GM18507 (cell line): ENCODE measurements around the gene TPK1.

Source experiments
- DNase-seq: peaks from one replicate; pipeline ENCODE4 v3.0.0; 2011; ENCODE audit warnings: low read depth; ENCODE audit not compliant: insufficient read length; ENCODE audit errors: extremely low spot score
- FAIRE-seq: peaks from 2 replicates; lab custom pipeline; 2011; peaks lifted over from hg19 to GRCh38; lab: Jason Lieb, UNC

Gene TPK1

GRCh38 chr7:144835652-144836544, at the start of gene TPK1:
Gene TPK1 (minus strand): TSS chr7:144836053. CDS start chr7:144835602, 451 bp downstream.
- DNase-seq: peak; percentile 87
- FAIRE-seq: peak; percentile 93

DNA sequence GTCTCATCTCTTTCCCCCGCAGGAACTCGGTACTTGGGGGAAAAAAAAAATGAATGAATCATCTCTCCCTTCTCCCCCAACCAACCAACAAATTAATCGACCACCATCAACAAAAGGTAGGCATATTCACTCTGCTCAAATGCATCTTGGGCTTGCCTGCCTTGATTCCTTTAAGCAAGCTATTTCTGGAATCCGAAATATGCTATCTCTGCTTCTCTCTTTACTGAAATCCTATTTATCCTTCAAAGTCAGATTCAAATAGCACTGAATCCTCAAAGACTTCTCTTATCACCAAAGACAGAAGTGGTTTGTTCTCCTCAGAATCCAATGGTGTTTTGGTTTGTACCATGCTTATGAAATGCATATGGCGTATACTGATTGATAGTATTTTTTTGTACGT, 49.6 kb upstream of the TPK1 start:
- DNase-seq: no peak
- no peak for FAIRE-seq

DNA sequence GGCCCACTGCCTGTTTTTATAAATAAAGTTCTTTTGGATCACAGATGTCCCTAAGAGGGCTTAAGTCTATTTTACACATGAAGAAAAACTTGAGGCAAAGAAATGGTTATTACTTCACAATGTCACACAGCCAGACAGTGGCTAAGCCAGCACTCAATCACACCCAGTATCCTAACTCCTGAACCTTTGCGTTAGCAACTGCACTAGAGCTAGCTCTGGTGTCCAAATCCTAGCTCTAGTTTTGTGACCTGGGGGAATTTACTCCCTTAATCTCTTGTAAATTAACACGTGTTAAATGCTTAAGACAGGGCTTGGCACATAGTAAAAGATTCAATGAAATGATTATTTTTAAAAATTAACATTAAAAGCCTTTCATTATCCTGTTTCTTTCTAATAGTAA, 49.0 kb upstream of the TPK1 start:
- DNase-seq (no peak), FAIRE-seq (no peak)

- no peak for FAIRE-seq
- no peak for DNase-seq
Measured at GRCh38 chr7:144873316-144873845, 37.5 kb upstream of the TPK1 start.

DNA sequence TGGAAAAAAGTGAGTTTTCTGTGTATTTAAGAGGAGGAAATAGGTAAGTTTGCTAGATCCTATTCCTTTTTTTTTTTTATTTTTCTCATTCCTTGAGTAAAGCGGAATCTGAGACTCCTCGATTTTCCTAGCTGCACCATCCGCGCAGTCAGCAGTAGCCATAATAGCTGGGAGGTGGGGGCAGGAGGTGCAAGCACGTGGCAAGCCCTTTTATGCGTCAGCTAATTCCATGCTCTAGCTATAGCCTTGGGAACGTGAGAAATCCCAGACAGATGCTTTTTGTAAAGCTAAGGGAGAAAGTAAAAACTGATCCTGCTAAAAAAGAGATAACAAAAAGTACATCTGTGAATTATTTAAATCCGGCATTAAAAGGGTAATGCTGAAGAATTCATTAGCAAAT, 33.2 kb upstream of the TPK1 start:
- FAIRE-seq (no peak), DNase-seq (no peak)

- peak; percentile 5 for FAIRE-seq
Measured at GRCh38 chr7:144866189-144866588, 30.3 kb upstream of the TPK1 start.

GRCh38 chr7:144863320-144863647, 27.4 kb upstream of the TPK1 start:
- FAIRE-seq (no peak), DNase-seq (no peak)

More at GRCh38 chr7:144866189-144866588, 30.3 kb upstream of the TPK1 start:
- no peak for DNase-seq

GRCh38 chr7:144862612-144863319, 26.9 kb upstream of the TPK1 start:
- no peak for FAIRE-seq

DNA sequence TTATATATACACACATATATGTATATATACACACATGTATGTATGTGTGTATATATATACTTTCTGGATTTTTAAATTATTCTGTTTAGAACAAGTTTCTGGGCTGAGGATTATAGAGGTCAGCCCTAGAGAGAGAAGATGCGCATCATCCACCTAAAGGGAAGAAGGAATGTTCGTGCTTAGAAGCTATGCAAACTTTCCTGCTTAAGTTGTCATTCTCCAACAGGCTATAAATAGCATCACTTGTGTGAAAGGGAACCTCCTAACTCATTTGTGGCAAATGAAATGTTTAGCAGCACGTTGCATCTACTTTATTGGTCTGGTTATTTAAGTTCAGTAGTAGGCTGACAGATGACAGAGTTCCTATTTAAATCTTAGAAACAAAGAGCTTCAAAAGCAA, 23.9 kb upstream of the TPK1 start:
- no peak for FAIRE-seq
- DNase-seq: no peak

More at GRCh38 chr7:144862612-144863319, 26.9 kb upstream of the TPK1 start:
- DNase-seq: no peak

DNA sequence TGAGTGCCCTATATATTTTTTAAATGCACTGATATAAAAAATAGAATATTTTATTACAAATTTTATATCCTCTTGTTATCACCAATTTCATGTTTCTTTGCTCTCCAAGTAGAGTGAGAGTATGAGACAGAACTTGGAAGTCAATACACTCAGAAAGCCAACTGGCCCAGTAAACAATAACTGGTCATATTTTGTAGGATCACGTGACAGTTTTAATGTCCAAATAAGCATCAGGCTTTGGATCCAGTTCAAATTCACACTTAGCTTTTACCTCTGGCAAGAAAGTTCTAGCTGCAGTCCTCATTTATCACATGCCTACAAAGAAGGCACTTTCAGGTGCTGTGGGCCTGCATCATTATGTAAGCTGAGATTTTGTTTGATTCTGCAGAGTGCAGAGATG, 21.6 kb upstream of the TPK1 start:
- no peak for DNase-seq
- no peak for FAIRE-seq

DNA sequence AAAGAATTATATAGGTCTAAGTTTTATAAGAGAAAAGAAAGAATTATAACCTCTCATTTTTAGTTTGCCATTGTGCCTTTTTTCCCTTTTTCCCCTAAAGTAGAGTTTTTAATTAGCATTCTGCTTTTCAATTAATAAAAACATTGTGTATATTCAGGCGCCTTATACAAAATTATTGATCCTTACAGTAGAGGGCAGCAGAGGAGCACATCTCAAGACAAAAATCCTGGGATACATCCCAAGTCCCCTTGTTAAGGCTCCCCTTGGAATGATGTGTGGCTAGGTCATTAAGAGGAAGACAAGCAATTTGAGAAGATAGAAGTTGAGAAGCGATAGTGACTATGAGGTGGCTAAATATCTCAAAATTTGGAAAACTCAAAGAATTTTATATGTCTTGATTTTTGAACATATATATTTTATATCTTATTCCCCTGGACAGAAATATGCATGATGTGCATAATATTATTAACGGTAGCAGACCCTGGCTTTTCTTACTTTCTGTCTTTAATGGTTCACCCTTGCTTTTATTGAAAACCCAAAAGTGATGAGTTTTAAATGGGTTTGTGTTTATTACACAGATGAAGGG, 19.1 kb upstream of the TPK1 start:
- DNase-seq: no peak
- no peak for FAIRE-seq

DNA sequence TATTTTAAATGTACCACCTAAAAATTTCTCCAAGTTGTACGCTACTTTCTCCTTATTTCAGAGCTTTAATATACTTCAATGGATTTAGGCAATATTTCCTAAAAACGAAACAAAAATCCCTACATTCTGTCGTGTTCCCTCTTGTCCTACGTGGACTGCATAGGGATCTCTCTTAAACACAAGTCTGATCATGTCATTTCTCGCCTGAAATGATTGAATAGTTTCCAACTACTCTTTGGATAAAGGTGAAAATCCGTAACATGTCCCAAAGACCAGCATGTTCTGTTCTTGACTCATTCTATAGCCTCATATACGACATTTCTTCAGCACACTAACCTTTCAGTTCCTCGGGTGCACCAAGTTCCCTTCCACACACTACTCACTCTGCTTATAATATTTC, 17.7 kb upstream of the TPK1 start:
- FAIRE-seq (no peak), DNase-seq (no peak)

DNA sequence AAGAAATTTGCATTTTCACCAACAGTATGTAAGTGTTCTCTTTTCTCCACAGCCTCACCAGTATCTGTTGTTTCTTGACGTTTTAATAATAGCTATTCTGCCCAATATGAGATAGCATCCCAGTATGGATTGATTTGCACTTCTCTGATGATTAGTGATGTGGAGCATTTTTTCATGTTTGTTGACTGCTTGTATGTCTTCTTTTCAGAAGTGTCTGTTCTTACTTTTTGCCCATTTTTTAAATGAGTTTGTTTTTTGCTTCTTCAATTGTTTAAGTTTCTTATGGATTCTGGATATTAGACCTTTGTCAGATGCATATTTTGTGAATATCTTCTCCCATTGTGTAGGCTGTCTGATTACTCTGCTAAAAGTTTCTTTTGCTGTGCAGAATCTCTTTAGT, 12.2 kb upstream of the TPK1 start:
- no peak for FAIRE-seq
- no peak for DNase-seq

GRCh38 chr7:144842377-144842851, 6.6 kb upstream of the TPK1 start:
- DNase-seq (no peak), FAIRE-seq (peak; percentile 74)

- DNase-seq (no peak), FAIRE-seq (no peak)
Measured at GRCh38 chr7:144836545-144836842, 641 bp upstream of the TPK1 start.

GRCh38 chr7:144835155-144835611, 670 bp downstream of the TPK1 start:
- peak; percentile 62 for FAIRE-seq
- DNase-seq: no peak

DNA sequence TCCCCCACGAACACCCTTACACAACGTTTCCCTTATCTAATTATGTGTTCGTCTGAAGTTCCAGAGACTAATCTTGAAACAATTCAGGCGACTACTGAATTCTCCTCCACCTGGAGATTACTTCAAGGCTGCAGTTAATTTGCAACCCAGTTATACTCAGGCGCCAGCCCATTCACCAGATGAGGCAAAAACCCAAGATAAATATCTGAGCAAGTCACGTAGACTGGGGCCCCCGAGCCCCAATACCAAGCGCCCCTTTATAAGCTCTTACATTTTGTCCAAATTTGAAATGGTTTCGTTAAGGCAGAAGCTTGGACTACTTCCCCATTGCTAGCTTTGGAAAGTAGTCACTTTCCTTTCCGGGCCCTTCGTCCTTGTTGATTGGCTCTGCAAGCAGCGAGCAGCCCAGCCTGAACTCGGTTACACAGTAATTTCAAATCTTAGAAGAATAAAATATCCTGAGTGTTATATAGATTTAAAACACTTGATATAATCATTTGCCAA, 1.2 kb downstream of the TPK1 start:
- no peak for DNase-seq
- FAIRE-seq: peak; percentile 73

DNA sequence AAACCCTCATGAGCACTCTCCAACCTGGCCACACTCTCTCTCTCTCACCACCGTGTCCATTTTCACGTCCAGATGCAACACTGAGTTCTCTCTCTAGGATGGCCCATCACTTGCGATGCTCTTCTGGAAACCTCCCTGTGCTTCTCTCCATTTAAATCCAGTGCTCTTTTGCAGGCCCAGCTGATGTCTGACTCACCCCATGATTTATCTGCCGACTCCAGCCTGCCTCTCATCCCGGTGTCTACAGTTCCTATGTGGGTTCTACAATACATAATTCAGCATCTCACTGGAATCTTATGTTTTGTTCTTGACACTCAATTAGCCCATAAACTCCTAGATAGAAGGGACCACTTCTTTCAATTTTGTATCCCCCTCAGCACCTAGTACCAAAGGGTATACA, 5.0 kb downstream of the TPK1 start:
- FAIRE-seq (no peak), DNase-seq (no peak)

GRCh38 chr7:144830024-144830785, 5.6 kb downstream of the TPK1 start:
- FAIRE-seq (peak; percentile 48), DNase-seq (no peak)
